AG04449 (cell line): ENCODE measurements around the gene GNAL.

Experiments
- CTCF ChIA-PET: fragments of 350-600 bp; formaldehyde crosslinking; extraction: SDS; loops from one replicate; lab custom pipeline; 2021; ENCODE audit warnings: antibody characterized with exemption; lab: Yijun Ruan, JAX
- POLR2A ChIA-PET: fragments of 400-600, 350-600 bp; formaldehyde crosslinking; extraction: SDS; loops from one replicate; lab custom pipeline; 2020; ENCODE audit warnings: antibody characterized with exemption, inconsistent platforms; lab: Yijun Ruan, JAX
- DNase-seq: peaks from one replicate; pipeline ENCODE4 v3.0.0-alpha.2; 2010; ENCODE audit warnings: low read depth, low spot score
- H3K4me3 ChIP-seq: 2 replicates; pipeline ENCODE4 v1.5.1; 2011; ENCODE audit warnings: low read depth, mild to moderate bottlenecking, control low read depth, low read length
- CTCF ChIP-seq: IDR thresholded peaks from one replicate; pipeline ENCODE4 v1.5.1; 2011; ENCODE audit warnings: mild to moderate bottlenecking, moderate library complexity, low read length, control low read depth, inconsistent platforms; ENCODE audit not compliant: insufficient read depth; ENCODE audit errors: missing control alignments

GNAL gene

DNA sequence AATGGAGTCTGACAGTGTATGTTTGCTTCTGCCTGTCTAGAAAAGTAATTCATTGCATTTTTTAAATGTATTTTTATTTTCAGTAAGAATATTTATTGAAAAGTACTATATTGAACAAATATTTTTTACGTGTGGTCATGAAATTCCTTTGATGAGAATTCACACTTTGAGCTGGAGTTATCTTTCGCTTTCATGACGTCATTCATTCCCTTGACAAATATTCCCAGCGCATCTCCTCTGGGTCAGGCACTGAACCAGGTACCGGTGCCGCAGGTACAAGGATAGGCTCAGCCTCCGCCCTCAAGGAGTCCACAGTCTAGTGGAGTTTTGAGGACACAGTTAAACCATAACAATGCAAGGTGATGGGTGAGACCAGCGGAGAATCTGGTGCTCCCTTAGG is 60.2 kb downstream of the GNAL start:
- no peak for DNase-seq
- no peak overlapping the region for H3K4me3 ChIP-seq
- ChIA-PET POLR2A (no interaction called here), CTCF (interaction anchor here (0.6 kb wide), 1 partner anchor 21 kb away, joined by 3 read pairs; no protein-coding TSS in a partner anchor)
- no peak for TF ChIP-seq CTCF

DNA sequence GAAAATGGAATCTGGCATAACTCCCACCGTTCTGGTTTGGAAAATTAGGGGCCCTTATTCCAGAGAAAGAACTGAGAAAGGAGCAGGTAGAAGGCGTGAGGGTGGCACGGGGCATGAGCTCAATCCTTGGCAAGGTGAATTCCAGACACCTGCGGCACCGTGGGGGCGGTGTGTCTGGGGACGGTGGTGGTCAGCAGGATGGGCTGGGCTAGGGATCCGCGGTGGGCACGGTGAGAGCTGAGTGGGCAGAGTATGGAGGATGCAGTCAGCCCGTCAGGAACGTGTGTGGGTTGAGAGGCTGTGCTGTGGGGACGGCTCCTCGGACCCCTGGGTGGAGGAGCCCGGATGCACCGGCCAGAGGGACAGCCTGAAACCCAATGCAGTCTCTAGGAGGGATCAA is 61.1 kb downstream of the GNAL start:
- no peak overlapping the region for H3K4me3 ChIP-seq
- TF ChIP-seq CTCF, result no peak
- ChIA-PET CTCF (interaction anchor here (1.5 kb wide), 1 partner anchor 245 kb away, joined by 4 read pairs; no protein-coding TSS in a partner anchor), POLR2A (no interaction called here)
- no peak for DNase-seq

DNA sequence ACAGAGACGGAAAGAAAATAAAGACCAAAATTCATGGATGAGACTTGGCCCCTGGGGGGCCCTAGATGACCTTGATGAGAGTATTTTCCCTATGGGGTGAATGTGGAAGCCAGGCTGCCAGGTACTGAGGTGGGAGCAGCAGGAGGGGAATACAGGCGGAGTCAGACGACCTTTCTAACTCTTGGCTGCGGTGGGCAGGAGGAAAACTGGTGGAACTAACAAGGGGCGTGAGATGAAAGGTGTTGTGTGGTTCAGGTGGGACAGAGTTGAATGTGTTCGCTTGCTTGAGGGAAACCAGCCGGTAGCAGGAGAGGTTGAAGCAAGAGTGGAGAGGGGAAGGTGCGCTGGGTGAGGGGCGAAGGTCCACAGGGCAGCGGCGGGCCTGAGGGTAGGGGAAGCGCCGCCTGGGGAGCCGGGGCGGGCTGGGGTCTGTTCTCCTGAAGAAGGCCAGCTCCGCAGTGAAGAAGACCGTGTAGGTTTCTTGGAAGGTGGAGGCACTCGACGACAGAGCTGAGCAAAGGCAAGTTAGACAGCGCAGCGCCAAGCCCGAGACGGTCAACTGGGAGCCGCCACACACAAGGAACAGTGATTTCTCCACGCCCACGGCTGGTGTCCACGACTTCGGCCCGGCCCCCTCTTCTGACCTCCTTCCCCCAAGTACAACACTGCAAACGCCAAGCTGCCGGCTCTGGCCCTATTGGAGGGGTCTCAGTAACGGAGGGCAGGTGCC is 61.7 kb downstream of the GNAL start:
- no peak for DNase-seq
- no peak for TF ChIP-seq CTCF
- POLR2A ChIA-PET, result no interaction called here
- no peak overlapping the region for H3K4me3 ChIP-seq
- CTCF ChIA-PET, result interaction anchor here (1.5 kb wide), 1 partner anchor 244 kb away, joined by 4 read pairs; no protein-coding TSS in a partner anchor

DNA sequence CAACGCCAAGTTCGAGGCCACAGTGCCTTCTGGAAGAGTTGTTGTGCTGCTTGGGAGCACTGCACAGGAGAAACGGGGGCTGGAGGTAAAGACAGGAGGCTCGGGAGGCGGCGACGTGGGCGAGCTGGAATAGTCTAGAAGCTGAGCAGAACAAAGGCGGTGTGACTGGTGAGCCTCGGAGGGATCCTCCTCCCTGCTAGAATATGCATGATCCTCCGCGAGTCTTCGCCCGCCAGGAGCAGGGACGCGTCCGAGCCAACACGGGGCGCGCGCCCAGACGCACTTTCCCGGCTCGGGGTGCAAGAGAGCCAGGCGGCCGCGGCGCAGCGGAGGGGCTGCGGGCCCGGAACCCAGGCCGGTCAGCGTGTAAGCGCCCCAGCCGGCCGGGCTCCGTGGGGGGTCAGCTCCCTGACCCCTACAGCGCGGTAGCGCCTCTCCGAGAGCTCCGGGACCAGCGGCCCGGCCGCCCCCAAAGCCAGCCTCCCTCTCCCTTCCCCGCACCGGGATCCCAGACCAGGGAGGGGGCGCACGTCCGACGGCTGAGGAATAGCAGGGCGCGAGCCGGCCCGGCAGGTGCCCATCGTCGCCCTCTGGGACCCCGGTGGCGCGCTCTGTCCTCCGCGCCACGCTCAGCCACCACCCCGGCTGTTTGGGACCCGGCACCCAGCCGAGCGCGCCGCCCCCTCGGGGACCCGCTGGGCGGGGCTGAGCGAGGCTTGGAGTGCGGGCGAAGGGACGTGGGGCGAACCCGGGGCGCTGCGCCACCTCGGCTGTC is 62.5 kb downstream of the GNAL start:
- no peak for TF ChIP-seq CTCF
- POLR2A ChIA-PET, result no interaction called here
- CTCF ChIA-PET, result interaction anchor here (1.5 kb wide), 1 partner anchor 244 kb away, joined by 4 read pairs; no protein-coding TSS in a partner anchor
- H3K4me3 ChIP-seq, result no peak overlapping the region
- DNase-seq, result no peak

- no peak for TF ChIP-seq CTCF
- POLR2A ChIA-PET, result no interaction called here
- DNase-seq, result no peak
- H3K4me3 ChIP-seq, result no peak overlapping the region
- CTCF ChIA-PET, result no interaction called here
Measured at GRCh38 chr18:11752116-11752911, 63.2 kb downstream of the GNAL start.
